Panc1 (cell line): ENCODE results near the gene UNC80. TPM values are rescaled to one million over a fixed set of nuclear protein-coding genes. Genes with fewer than 3 reads are reported as not detected.

Experiments used
- ATAC-seq: fragments of 200-7000 bp; cut with Tn5 transposase; 2 replicates; pipeline ENCODE4 v1.9.1; 2020; ENCODE audit warnings: mild to moderate bottlenecking, moderate library complexity
- BruUV-seq: library from RNA; stranded (reverse); fragments of 400-500 nt; replicated peaks from 2 replicates; lab custom pipeline; 2021; lab: Mats Ljungman, UMichigan
- CTCF ChIA-PET: fragments of 300-600 bp; sonication (Branson Sonifier 250); formaldehyde crosslinking; loops from one replicate; lab custom pipeline; 2022; ENCODE audit warnings: antibody characterized with exemption; lab: Charles Lee
- POLR2A ChIA-PET: fragments of 300-600 bp; sonication (Branson Sonifier 250); formaldehyde crosslinking; loops from one replicate; lab custom pipeline; 2022; ENCODE audit warnings: antibody characterized with exemption; lab: Charles Lee
- DNase-seq: peaks from one replicate; pipeline ENCODE4 v3.0.0-alpha.2; 2010; ENCODE audit warnings: low read depth, low spot score
- H3K27ac ChIP-seq: 2 replicates; pipeline ENCODE4 v1.5.1; 2011; ENCODE audit warnings: mild to moderate bottlenecking, low read length, inconsistent platforms
- H3K27me3 ChIP-seq: fragments of 200-500 bp; sonication (Bioruptor generic); 2 replicates; pipeline ENCODE4 v1.6.0; 2014; ENCODE audit warnings: low read length, inconsistent platforms; ENCODE audit not compliant: control insufficient read depth, insufficient read depth
- H3K36me3 ChIP-seq: fragments of 200-500 bp; sonication (Bioruptor generic); 2 replicates; pipeline ENCODE4 v1.5.1; 2014; ENCODE audit warnings: inconsistent platforms, mild to moderate bottlenecking, low read length, moderate library complexity; ENCODE audit not compliant: control insufficient read depth, insufficient read depth
- H3K4me1 ChIP-seq: 2 replicates; pipeline ENCODE4 v1.5.1; 2011; ENCODE audit warnings: inconsistent platforms, mild to moderate bottlenecking, low read length, moderate library complexity; ENCODE audit not compliant: control insufficient read depth, insufficient read depth
- H3K4me3 ChIP-seq, 2 experiments: 2 replicates each; pipeline ENCODE4 v1.5.1; 2011 to 2012; ENCODE audit warnings: low read depth in 2 of 2, low read length in 2 of 2, mild to moderate bottlenecking in 2 of 2, inconsistent platforms in 1 of 2, moderate library complexity in 1 of 2
- H3K9me3 ChIP-seq: fragments of 200-500 bp; sonication (Bioruptor generic); 2 replicates; pipeline ENCODE4 v1.5.1; 2014; ENCODE audit warnings: low read depth, mild to moderate bottlenecking, inconsistent platforms, low read length, moderate library complexity; ENCODE audit not compliant: control insufficient read depth, insufficient read depth
- POLR2AphosphoS5 ChIP-seq: IDR thresholded peaks from 2 replicates; pipeline ENCODE4 v1.6.1; 2012; ENCODE audit warnings: mild to moderate bottlenecking, low read depth, low read length, moderate library complexity
- SIN3A ChIP-seq: IDR thresholded peaks from 2 replicates; pipeline ENCODE4 v1.6.1; 2012; ENCODE audit warnings: low read depth, mild to moderate bottlenecking, low read length, moderate library complexity, borderline replicate concordance; ENCODE audit not compliant: insufficient read depth
- TCF7L2 ChIP-seq: IDR thresholded peaks from 2 replicates; pipeline ENCODE4 v1.6.1; 2011; ENCODE audit warnings: mild to moderate bottlenecking, low read depth, low read length, inconsistent platforms
- in situ Hi-C: cut with HindIII; loops from 2 replicates; pipeline ENCODE4 v1.10.0; 2016; ENCODE audit warnings: low sequenced_read_pairs, low pct_unique_long_range_greater_than_20kb
- intact Hi-C: fragments of 100-400 bp; cut with micrococcal nuclease; formaldehyde crosslinking; loops from one replicate; pipeline ENCODE4 v1.10.0; 2022; ENCODE audit not compliant: unreplicated experiment
- total RNA-seq: library from RNA; stranded (reverse); gene quantifications from one replicate; pipeline ENCODE4 v1.2.1, GENCODE V29; 2021; ENCODE audit not compliant: unreplicated experiment
- TF ChIP-seq, protein P1 (sequence below): fragments of 450-650 bp; IDR thresholded peaks from 2 replicates; pipeline ENCODE4 v1.5.1; 2017; ENCODE audit warnings: mild to moderate bottlenecking
- TF ChIP-seq, protein P2 (sequence below), 2 experiments: IDR thresholded peaks; 2 replicates each; pipeline ENCODE4 v1.6.1; 2011 to 2012; ENCODE audit warnings: low read depth in 2 of 2, control low read depth in 1 of 2, low read length in 1 of 2, mild to moderate bottlenecking in 1 of 2, moderate library complexity in 1 of 2; ENCODE audit not compliant: insufficient read depth in 1 of 2

The UNC80 gene
- total RNA-seq, 1 experiment from 2014 or later: 0.08 TPM

DNA sequence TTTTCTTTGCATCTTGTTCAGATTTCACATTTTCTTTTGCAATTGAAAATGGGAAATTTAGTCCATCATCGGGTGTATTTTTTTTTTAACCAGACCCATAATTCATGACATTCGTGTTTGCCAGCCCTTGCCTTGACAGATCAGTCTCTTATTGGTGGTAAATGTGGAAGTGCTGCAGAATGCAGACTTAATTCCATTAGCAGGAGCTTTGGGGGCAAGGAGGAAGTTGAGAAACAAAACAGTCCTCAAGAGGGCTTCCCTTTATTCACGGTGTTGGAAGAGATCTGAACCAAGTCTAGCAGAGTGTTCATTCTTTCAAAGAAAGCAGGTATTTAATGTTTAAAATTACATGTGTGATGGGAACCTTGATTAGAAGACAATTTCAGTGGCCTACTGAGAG, 214.2 kb downstream of the UNC80 start:
- POLR2A ChIA-PET: no interaction called here
- intact Hi-C loops (no loop called here), in situ Hi-C loops (no loop called here)
- no peak for ATAC-seq
- DNase-seq: no peak
- Histone ChIP-seq H3K27me3 (peaks cover 7% of the 10 kb centered on the region; the same call in 1 of the 2 replicates), H3K4me3 (no peak overlapping the region), H3K4me1 (no peaks in the 10 kb centered on the region), H3K27ac (no peak overlapping the region), H3K9me3 (no peaks in the 10 kb centered on the region), H3K36me3 (no peaks in the 10 kb centered on the region)
- BruUV-seq: no TSS peak
- TF ChIP-seq, protein P1, sequence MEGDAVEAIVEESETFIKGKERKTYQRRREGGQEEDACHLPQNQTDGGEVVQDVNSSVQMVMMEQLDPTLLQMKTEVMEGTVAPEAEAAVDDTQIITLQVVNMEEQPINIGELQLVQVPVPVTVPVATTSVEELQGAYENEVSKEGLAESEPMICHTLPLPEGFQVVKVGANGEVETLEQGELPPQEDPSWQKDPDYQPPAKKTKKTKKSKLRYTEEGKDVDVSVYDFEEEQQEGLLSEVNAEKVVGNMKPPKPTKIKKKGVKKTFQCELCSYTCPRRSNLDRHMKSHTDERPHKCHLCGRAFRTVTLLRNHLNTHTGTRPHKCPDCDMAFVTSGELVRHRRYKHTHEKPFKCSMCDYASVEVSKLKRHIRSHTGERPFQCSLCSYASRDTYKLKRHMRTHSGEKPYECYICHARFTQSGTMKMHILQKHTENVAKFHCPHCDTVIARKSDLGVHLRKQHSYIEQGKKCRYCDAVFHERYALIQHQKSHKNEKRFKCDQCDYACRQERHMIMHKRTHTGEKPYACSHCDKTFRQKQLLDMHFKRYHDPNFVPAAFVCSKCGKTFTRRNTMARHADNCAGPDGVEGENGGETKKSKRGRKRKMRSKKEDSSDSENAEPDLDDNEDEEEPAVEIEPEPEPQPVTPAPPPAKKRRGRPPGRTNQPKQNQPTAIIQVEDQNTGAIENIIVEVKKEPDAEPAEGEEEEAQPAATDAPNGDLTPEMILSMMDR: no peak
- TF ChIP-seq POLR2AphosphoS5 (no peak), TCF7L2 (no peak), SIN3A (no peak)
- TF ChIP-seq, protein P2, sequence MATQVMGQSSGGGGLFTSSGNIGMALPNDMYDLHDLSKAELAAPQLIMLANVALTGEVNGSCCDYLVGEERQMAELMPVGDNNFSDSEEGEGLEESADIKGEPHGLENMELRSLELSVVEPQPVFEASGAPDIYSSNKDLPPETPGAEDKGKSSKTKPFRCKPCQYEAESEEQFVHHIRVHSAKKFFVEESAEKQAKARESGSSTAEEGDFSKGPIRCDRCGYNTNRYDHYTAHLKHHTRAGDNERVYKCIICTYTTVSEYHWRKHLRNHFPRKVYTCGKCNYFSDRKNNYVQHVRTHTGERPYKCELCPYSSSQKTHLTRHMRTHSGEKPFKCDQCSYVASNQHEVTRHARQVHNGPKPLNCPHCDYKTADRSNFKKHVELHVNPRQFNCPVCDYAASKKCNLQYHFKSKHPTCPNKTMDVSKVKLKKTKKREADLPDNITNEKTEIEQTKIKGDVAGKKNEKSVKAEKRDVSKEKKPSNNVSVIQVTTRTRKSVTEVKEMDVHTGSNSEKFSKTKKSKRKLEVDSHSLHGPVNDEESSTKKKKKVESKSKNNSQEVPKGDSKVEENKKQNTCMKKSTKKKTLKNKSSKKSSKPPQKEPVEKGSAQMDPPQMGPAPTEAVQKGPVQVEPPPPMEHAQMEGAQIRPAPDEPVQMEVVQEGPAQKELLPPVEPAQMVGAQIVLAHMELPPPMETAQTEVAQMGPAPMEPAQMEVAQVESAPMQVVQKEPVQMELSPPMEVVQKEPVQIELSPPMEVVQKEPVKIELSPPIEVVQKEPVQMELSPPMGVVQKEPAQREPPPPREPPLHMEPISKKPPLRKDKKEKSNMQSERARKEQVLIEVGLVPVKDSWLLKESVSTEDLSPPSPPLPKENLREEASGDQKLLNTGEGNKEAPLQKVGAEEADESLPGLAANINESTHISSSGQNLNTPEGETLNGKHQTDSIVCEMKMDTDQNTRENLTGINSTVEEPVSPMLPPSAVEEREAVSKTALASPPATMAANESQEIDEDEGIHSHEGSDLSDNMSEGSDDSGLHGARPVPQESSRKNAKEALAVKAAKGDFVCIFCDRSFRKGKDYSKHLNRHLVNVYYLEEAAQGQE (IDR thresholded peaks at IDR 0.05; ENCODE audit: insufficient read depth in 1 of 2, low read depth in 2 of 2, low read length in 1 of 2): no peak
- CTCF ChIA-PET: no interaction called here

DNA sequence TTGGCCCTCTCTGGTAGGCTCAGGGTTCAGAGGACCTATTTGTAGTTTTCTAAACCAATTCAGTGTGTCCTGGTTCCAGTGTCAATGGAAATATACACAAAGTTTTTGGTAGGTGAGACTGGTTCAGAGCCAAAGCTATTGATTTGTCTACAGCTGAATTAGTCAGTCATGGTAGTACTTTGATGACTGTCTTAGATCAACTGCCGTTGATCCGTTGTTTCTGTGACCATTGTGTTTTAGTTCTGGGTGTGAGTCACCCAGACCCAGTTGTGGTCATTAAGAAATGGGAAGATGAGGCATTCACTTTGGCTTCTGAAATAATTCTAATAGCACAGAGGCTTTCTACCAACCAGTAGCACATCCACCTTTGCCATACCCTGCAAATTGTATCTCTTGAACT, 214.8 kb downstream of the UNC80 start:
- ChIA-PET POLR2A (no interaction called here), CTCF (no interaction called here)
- Histone ChIP-seq H3K36me3 (no peaks in the 10 kb centered on the region), H3K4me1 (no peaks in the 10 kb centered on the region), H3K4me3 (no peak overlapping the region), H3K27ac (no peak overlapping the region), H3K27me3 (peaks cover 7% of the 10 kb centered on the region; the same call in 1 of the 2 replicates), H3K9me3 (no peaks in the 10 kb centered on the region)
- no TSS peak for BruUV-seq
- no peak for DNase-seq
- no peak for ATAC-seq
- intact Hi-C loops: no loop called here
- in situ Hi-C loops: no loop called here
- TF ChIP-seq, protein P1: no peak
- TF ChIP-seq POLR2AphosphoS5 (no peak), SIN3A (no peak), TCF7L2 (no peak)
- TF ChIP-seq, protein P2 (IDR thresholded peaks at IDR 0.05; ENCODE audit: insufficient read depth in 1 of 2, low read depth in 2 of 2, low read length in 1 of 2): no peak
